ENCODE results near the gene PPM1H. TPM values are rescaled to one million over a fixed set of nuclear protein-coding genes. Genes with fewer than 3 reads are reported as not detected.

Gene PPM1H
- polyA plus RNA-seq, 1 of the 3 experiments (the other 2 are of a cell fraction): 0.13 TPM

DNA sequence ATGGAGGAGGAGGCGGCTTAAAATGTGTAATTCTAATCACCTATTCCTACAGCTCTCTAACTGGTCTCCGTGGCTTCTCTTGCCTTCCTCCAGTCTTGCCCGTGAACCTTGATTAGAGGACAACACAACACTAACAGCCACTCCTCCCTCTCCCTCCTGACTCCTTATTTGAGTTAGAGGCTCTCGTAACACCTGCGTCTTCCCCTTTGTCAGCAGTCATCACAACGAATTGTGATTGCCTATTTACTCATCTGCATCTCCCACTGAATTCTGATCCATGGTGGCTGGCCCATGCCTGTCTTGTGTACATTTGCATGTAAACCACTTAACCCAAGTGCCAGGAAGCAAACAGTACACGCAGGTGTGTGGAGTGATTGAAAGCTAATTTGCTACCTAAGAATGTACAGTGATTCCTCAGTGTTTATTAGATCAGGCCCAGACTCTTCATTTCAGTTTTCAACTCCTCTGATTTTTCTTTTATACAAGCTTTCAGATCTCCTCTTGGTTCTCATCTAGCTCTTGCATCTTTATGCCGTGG, 313.8 kb downstream of the PPM1H start:
- no peak for TF ChIP-seq CHD2 (IDR thresholded peaks at IDR 0.05; ENCODE audit: low read length, partially characterized antibody)
- TF ChIP-seq FOXJ3 (CRISPR knock-in tag; IDR thresholded peaks at IDR 0.05): no peak
- no peak for TF ChIP-seq TEAD4 (IDR thresholded peaks at IDR 0.05; ENCODE audit: borderline replicate concordance, insufficient read depth)
- 92% methylated on average over 8 of the region's 8 CpGs for WGBS (ENCODE audit: low lambda C conversion rate)

GRCh38 chr12:62618930-62619329, 316.0 kb downstream of the PPM1H start:
- no peaks in the 10 kb centered on the region for H3K9me2 ChIP-seq
- DNase-seq: no peak
- H3K27me3 ChIP-seq (ENCODE audit: insufficient read depth): no peaks in the 10 kb centered on the region
- peaks cover 0 to 9% of the 10 kb centered on the region in 2 experiments for H3K36me3 ChIP-seq (replicated peaks in 1 of 2; ENCODE audit: control insufficient read depth in 1 of 2, insufficient read depth in 2 of 2, low read length in 1 of 2)
- H3K79me2 ChIP-seq (ENCODE audit: insufficient read depth): peaks cover 7% of the 10 kb centered on the region; the same call in 1 of the 2 replicates
- no peaks in the 10 kb centered on the region for H3K9me3 ChIP-seq
- H2AFZ ChIP-seq (ENCODE audit: low read depth): no peak overlapping the region
- CTCF ChIA-PET: interaction anchor here (1.1 to 1.6 kb wide), 2 partner anchors 37 to 85 kb away, joined by 4 to 8 read pairs; no protein-coding TSS in a partner anchor
- no peaks in the 10 kb centered on the region for H4K20me1 ChIP-seq (ENCODE audit: insufficient read depth)
- H3K4me3 ChIP-seq (ENCODE audit: low read depth in 2 of 2, low read length in 1 of 2): no peak overlapping the region
- WGBS (ENCODE audit: low lambda C conversion rate): 96% methylated on average over 2 of the region's 2 CpGs
- no peak overlapping the region for H3K27ac ChIP-seq (ENCODE audit: low read depth in 2 of 2, low read length in 1 of 2)
- no peak overlapping the region for H3K4me2 ChIP-seq
- H3F3A ChIP-seq (replicated peaks; ENCODE audit: insufficient read depth): peaks cover 11% of the 10 kb centered on the region
- H3K4me1 ChIP-seq (ENCODE audit: control insufficient read depth in 1 of 2, insufficient read depth in 2 of 2, low read depth in 1 of 2, low read length in 1 of 2): no peaks in the 10 kb centered on the region; a peak in 1 of 4 replicates
- H3K9ac ChIP-seq: no peak overlapping the region
- TF ChIP-seq TCF12 (IDR thresholded peaks at IDR 0.05) (no peak), NRF1 (IDR thresholded peaks at IDR 0.05; ENCODE audit: low read depth, low read length) (no peak), RXRA (IDR thresholded peaks at IDR 0.05; ENCODE audit: borderline replicate concordance, low read depth) (no peak), TEAD4 (IDR thresholded peaks at IDR 0.05; ENCODE audit: borderline replicate concordance, insufficient read depth) (no peak), GABPA (IDR thresholded peaks at IDR 0.05; ENCODE audit: low read depth) (no peak), CHD2 (IDR thresholded peaks at IDR 0.05; ENCODE audit: low read length, partially characterized antibody) (no peak), GATA2 (CRISPR knock-in tag; IDR thresholded peaks at IDR 0.05) (no peak), USF2 (IDR thresholded peaks at IDR 0.05; ENCODE audit: borderline replicate concordance, low read depth, low read length) (no peak)
- TF ChIP-seq, protein P1, sequence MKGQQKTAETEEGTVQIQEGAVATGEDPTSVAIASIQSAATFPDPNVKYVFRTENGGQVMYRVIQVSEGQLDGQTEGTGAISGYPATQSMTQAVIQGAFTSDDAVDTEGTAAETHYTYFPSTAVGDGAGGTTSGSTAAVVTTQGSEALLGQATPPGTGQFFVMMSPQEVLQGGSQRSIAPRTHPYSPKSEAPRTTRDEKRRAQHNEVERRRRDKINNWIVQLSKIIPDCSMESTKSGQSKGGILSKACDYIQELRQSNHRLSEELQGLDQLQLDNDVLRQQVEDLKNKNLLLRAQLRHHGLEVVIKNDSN (IDR thresholded peaks at IDR 0.05; ENCODE audit: borderline replicate concordance, low read depth): no peak
- POLR2A ChIA-PET: no interaction called here

More for the DNA sequence above, 313.8 kb downstream of the PPM1H start:
- Histone ChIP-seq H3K27me3 (ENCODE audit: insufficient read depth) (no peaks in the 10 kb centered on the region), H3K4me2 (no peak overlapping the region), H3K27ac (ENCODE audit: low read depth in 2 of 2, low read length in 1 of 2) (no peak overlapping the region), H3K79me2 (ENCODE audit: insufficient read depth) (no peaks in the 10 kb centered on the region), H3K4me1 (ENCODE audit: control insufficient read depth in 1 of 2, insufficient read depth in 2 of 2, low read depth in 1 of 2, low read length in 1 of 2) (no peaks in the 10 kb centered on the region; a peak in 1 of 4 replicates), H3F3A (replicated peaks; ENCODE audit: insufficient read depth) (peaks cover 11% of the 10 kb centered on the region), H3K36me3 (replicated peaks in 1 of 2; ENCODE audit: control insufficient read depth in 1 of 2, insufficient read depth in 2 of 2, low read length in 1 of 2) (peaks cover 0 to 9% of the 10 kb centered on the region in 2 experiments), H2AFZ (ENCODE audit: low read depth) (no peak overlapping the region), H3K4me3 (ENCODE audit: low read depth in 2 of 2, low read length in 1 of 2) (no peak overlapping the region), H3K9me3 (no peaks in the 10 kb centered on the region), H4K20me1 (ENCODE audit: insufficient read depth) (no peaks in the 10 kb centered on the region), H3K9ac (no peak overlapping the region), H3K9me2 (no peaks in the 10 kb centered on the region)
- CTCF ChIA-PET: interaction anchor here (1.6 to 1.8 kb wide), 2 partner anchors 11 to 15 kb away, joined by 4 to 6 read pairs; no protein-coding TSS in a partner anchor
- POLR2A ChIA-PET: no interaction called here
- no peak for DNase-seq
